Astrocyte (in vitro differentiated cells and primary cell): ENCODE results near the gene SRMS.

Source experiments
- CTCF ChIP-seq: IDR thresholded peaks from 2 replicates; pipeline ENCODE4 v1.5.1; 2011; ENCODE audit warnings: low read depth, mild to moderate bottlenecking, inconsistent platforms, low read length, moderate library complexity; ENCODE audit not compliant: insufficient read depth
- EZH2 ChIP-seq: IDR thresholded peaks from 2 replicates; pipeline ENCODE4 v1.6.1; 2012; ENCODE audit warnings: mild to moderate bottlenecking, low read length, inconsistent platforms; ENCODE audit not compliant: insufficient read depth

- no peak for TF ChIP-seq CTCF
- TF ChIP-seq EZH2: no peak
These were observed 993 bp upstream of the SRMS start for GRCh38 chr20:63548542-63548941.
